Upper lobe of right lung (tissue), 1 donor: Measurements from ENCODE around the gene RUFY3. TPM values are rescaled to one million over a fixed set of nuclear protein-coding genes. Genes with fewer than 3 reads are reported as not detected.
"Not testable (repeated sequence)": the region's sequence is repeated elsewhere in the genome, so short reads cannot be mapped to it uniquely, and the experiment has no call there.

Experiments used
- ATAC-seq: fragments of 200-7000 bp; cut with Tn5 transposase; one replicate; pipeline ENCODE4 v1.9.1; 2020; ENCODE audit warnings: mild to moderate bottlenecking, moderate library complexity
- DNase-seq: peaks from one replicate; pipeline ENCODE4 v3.0.0-alpha.2; 2020
- H3K27ac ChIP-seq: fragments of 200-600 bp; one replicate; pipeline ENCODE4 v1.8.0; 2022
- H3K27me3 ChIP-seq: fragments of 200-600 bp; one replicate; pipeline ENCODE4 v1.8.0; 2022; ENCODE audit warnings: mild to moderate bottlenecking
- H3K36me3 ChIP-seq: fragments of 200-600 bp; one replicate; pipeline ENCODE4 v1.8.0; 2022
- H3K4me1 ChIP-seq: fragments of 200-600 bp; one replicate; pipeline ENCODE4 v1.8.0; 2022
- H3K4me3 ChIP-seq: fragments of 200-600 bp; one replicate; pipeline ENCODE4 v1.8.0; 2022; ENCODE audit warnings: mild to moderate bottlenecking
- H3K9me3 ChIP-seq: fragments of 200-600 bp; one replicate; pipeline ENCODE4 v1.8.0; 2022
- CTCF ChIP-seq: fragments of 200-600 bp; IDR thresholded peaks from one replicate; pipeline ENCODE4 v1.8.0; 2022; ENCODE audit warnings: antibody characterized with exemption
- intact Hi-C: fragments of 100-400 bp; cut with DNase I; formaldehyde crosslinking; loops from one replicate; pipeline ENCODE4 v1.11.0; 2022
- total RNA-seq: library from RNA; stranded (reverse); fragmentation: NEBNext Ultra II Directional; extraction: Animal tissue kit (Norgen Biotek cat#: 25700); gene quantifications from one replicate; pipeline ENCODE4 v1.2.1, GENCODE V29; 2021
- donor health status: DM: no; HTN: yes; CAD: no; lungs with severe emphysema.

The RUFY3 gene
- total RNA-seq, 1 donor from 2014 or later = 98.2 TPM

DNA sequence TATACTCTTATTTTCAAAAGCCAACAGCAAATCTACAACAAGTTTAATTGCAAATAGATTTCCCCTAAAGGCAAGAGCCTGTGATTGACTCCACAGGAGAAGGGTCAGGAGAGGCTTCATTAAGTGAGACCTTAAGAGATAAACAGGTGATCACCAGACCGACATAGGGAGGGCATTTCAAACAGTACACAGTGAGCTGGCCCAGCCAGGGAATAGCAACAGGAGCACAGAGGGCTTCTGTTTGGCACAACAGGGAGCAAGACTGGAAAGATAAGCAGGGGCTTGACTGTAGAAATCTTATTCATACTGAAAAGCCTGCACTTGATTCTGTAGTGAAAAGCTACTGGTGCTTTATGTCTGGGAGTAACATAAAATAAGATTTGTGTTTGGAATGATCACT is 3.9 kb downstream of the RUFY3 start:
- no peak for DNase-seq
- Histone ChIP-seq H3K4me3 (no peak overlapping the region), H3K9me3 (no peaks in the 10 kb centered on the region), H3K4me1 (no peaks in the 10 kb centered on the region), H3K27ac (no peak overlapping the region), H3K36me3 (no peaks in the 10 kb centered on the region), H3K27me3 (no peaks in the 10 kb centered on the region)
- intact Hi-C loops = no loop called here
- ATAC-seq = no peak
- TF ChIP-seq CTCF = no peak

DNA sequence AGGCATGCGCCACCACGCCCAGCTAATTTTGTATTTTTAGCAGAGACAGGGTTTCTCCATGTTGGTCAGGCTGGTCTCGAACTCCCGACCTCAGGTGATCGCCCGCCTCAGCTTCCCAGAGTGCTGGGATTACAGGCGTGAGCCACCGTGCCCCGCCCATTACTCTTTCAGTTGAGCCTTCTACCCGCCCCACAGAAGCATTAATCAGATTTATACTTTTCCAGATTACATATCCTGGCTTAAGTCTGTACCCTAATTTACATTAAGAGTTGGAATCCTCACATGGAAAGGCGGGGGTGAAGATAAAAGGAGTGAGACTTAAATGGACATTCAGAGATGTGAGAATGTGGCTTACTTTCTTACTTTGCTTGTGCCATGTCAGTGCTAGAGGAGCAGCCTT is 4.8 kb downstream of the RUFY3 start:
- ATAC-seq, H3K36me3 ChIP-seq, DNase-seq, intact Hi-C loops, H3K27me3 ChIP-seq, H3K4me1 ChIP-seq, H3K9me3 ChIP-seq, H3K4me3 ChIP-seq, H3K27ac ChIP-seq: not testable (repeated sequence)

DNA sequence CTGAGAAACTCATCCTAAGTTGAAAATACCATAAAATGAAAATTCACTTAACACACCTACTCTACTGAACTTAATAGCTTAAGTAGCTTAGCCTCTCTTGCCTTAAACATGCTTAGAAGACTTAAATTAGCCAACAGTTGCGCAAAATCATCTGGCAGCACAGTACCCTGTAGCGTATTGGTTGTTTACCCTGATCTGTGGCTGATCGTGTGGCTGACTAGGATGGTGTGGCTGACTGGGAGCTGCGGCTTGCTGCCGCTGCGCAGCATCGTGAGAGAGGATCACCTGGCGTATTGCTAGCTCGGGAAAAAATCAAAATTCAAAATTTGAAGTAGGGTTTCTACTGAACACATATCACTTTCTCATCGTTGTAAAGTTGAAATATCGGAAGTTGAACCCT is 6.3 kb downstream of the RUFY3 start:
- H3K9me3 ChIP-seq = no peaks in the 10 kb centered on the region
- no peaks in the 10 kb centered on the region for H3K36me3 ChIP-seq
- no peak overlapping the region for H3K27ac ChIP-seq
- TF ChIP-seq CTCF = no peak
- no peaks in the 10 kb centered on the region for H3K4me1 ChIP-seq
- H3K27me3 ChIP-seq = no peaks in the 10 kb centered on the region
- no peak overlapping the region for H3K4me3 ChIP-seq
- intact Hi-C loops = no loop called here
- DNase-seq (no peak), ATAC-seq (peak; percentile 73)

DNA sequence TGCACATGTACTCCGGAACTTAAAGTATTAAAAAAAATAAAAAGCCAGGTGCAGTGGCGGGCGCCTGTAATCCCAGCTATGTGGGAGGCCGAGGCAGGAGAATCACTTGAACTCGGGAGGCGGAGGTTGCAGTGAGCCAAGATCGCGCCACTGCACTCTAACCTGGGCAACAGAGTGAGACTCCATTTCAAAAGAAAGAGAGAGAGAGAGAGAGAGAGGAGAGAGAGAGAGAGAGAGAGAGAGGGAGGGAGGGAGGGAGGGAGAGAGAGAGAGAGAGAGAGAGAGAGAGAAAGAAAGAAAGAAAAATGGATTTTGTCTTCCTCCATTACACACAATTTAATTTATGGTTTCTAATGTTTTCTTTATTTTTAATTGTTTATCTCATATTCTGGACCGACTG is 11.1 kb downstream of the RUFY3 start:
- H3K27me3 ChIP-seq, DNase-seq, H3K9me3 ChIP-seq, H3K36me3 ChIP-seq, H3K27ac ChIP-seq, intact Hi-C loops, ATAC-seq, H3K4me3 ChIP-seq: not testable (repeated sequence)
- peaks cover 25% of the 10 kb centered on the region for H3K4me1 ChIP-seq

- Histone ChIP-seq H3K9me3 (no peaks in the 10 kb centered on the region), H3K4me1 (peaks cover 26% of the 10 kb centered on the region), H3K4me3 (peak overlapping the region; percentile 41), H3K27ac (peak overlapping the region; percentile 75), H3K36me3 (no peaks in the 10 kb centered on the region), H3K27me3 (no peaks in the 10 kb centered on the region)
- DNase-seq (no peak), ATAC-seq (peak; percentile 92)
- TF ChIP-seq CTCF = no peak
- intact Hi-C loops = no loop called here
Observed at GRCh38 chr4:70734168-70734954, 12.6 kb downstream of the RUFY3 start.

DNA sequence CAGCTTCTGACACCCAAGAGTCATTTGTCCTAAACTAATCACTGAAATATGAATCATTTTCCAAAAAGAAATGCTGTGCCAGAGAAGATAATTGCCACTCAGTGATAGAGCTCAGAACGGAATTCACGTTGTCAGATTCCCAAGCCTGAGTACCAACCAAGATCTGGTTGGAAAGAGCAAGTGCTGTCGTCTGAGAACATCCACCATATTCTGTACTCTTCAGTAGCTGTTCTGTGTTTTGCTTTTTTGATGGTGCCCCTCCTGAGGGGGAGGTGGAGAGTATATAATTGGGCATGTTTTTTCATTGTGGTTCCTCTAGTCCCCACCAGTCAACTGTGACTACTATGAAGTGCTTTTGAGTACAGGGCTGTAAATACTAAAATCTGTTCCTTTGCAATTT is 13.2 kb downstream of the RUFY3 start:
- Histone ChIP-seq H3K36me3 (no peaks in the 10 kb centered on the region), H3K9me3 (no peaks in the 10 kb centered on the region), H3K27me3 (no peaks in the 10 kb centered on the region), H3K4me1 (peaks cover 33% of the 10 kb centered on the region), H3K4me3 (peak overlapping the region; percentile 41), H3K27ac (peak overlapping the region; percentile 75)
- intact Hi-C loops = no loop called here
- ATAC-seq (no peak), DNase-seq (no peak)
- no peak for TF ChIP-seq CTCF

- H3K4me3 ChIP-seq, H3K27me3 ChIP-seq, H3K27ac ChIP-seq, H3K9me3 ChIP-seq, H3K36me3 ChIP-seq, intact Hi-C loops: not testable (repeated sequence)
- peak; percentile 81 for ATAC-seq
- peaks cover 36% of the 10 kb centered on the region for H3K4me1 ChIP-seq
- peak; percentile 76 for DNase-seq
- TF ChIP-seq CTCF = peak; percentile 34
Observed at GRCh38 chr4:70735915-70736314, 14.2 kb downstream of the RUFY3 start.
